Calu3 (cell line): ENCODE measurements around the gene CCDC63. TPM values are rescaled to one million over a fixed set of nuclear protein-coding genes. Genes with fewer than 3 reads are reported as not detected.

ENCODE experiments used
- BruUV-seq: library from RNA; stranded (reverse); fragments of 400-500 nt; replicated peaks from 2 replicates; lab custom pipeline; 2021; lab: Mats Ljungman, UMichigan
- CTCF ChIA-PET: fragments of 300-600 bp; sonication (Branson Sonifier 250); formaldehyde crosslinking; loops from one replicate; lab custom pipeline; 2022; ENCODE audit warnings: antibody characterized with exemption; lab: Charles Lee
- DNase-seq: peaks from one replicate; pipeline ENCODE4 v3.0.0; 2022
- H3K27ac Mint-ChIP-seq: one replicate; pipeline ENCODE4 v1.8.0; 2022; ENCODE audit warnings: mixed read lengths; ENCODE audit not compliant: unreplicated experiment
- H3K27me3 Mint-ChIP-seq: one replicate; pipeline ENCODE4 v1.8.0; 2022; ENCODE audit warnings: mixed read lengths; ENCODE audit not compliant: unreplicated experiment
- H3K36me3 Mint-ChIP-seq: one replicate; pipeline ENCODE4 v1.8.0; 2022; ENCODE audit warnings: mild to moderate bottlenecking, moderate library complexity, mixed read lengths; ENCODE audit not compliant: insufficient read depth, unreplicated experiment
- H3K4me1 Mint-ChIP-seq: one replicate; pipeline ENCODE4 v1.8.0; 2022; ENCODE audit warnings: mild to moderate bottlenecking, low read depth, mixed read lengths; ENCODE audit not compliant: unreplicated experiment
- H3K4me3 Mint-ChIP-seq: one replicate; pipeline ENCODE4 v1.8.0; 2022; ENCODE audit warnings: mild to moderate bottlenecking, low read depth, moderate library complexity, mixed read lengths; ENCODE audit not compliant: unreplicated experiment
- H3K9me3 Mint-ChIP-seq: one replicate; pipeline ENCODE4 v1.8.0; 2022; ENCODE audit warnings: low read depth, mixed read lengths; ENCODE audit not compliant: unreplicated experiment
- intact Hi-C: fragments of 100-400 bp; cut with micrococcal nuclease; formaldehyde crosslinking; loops from one replicate; pipeline ENCODE4 v1.10.0; 2022; ENCODE audit not compliant: unreplicated experiment
- total RNA-seq: library from RNA; stranded (reverse); gene quantifications from 2 replicates; pipeline ENCODE4 v1.2.3, GENCODE V29; 2022
- TF ChIP-seq, protein P1 (sequence below): fragments of 200-600 bp; IDR thresholded peaks from one replicate; pipeline ENCODE4 v1.8.0; 2022; ENCODE audit warnings: antibody characterized with exemption; ENCODE audit not compliant: unreplicated experiment

CCDC63 gene
- total RNA-seq, 1 experiment from 2014 or later: not detected

DNA sequence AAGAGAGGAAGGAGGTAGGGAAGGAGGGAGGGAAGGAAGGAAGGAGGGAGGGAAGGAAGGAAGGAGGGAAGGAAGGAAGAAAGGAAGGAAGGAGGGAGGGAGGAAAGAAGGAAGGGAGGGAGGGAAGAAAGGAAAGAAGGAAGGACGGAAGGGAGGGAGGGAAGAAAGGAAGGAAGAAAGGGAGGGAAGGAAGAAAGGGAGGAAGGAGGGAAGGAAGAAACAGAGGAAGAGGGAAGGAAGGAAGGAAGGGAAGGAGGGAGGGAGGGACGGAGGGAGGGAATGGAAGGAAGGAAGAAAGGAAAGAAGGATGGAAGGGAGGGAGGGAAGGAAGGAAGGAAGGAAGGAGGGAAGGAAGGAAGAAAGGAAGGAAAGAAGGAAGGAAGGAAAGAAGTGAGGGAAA lies 22.4 kb upstream of the CCDC63 start:
- TF ChIP-seq, protein P1, sequence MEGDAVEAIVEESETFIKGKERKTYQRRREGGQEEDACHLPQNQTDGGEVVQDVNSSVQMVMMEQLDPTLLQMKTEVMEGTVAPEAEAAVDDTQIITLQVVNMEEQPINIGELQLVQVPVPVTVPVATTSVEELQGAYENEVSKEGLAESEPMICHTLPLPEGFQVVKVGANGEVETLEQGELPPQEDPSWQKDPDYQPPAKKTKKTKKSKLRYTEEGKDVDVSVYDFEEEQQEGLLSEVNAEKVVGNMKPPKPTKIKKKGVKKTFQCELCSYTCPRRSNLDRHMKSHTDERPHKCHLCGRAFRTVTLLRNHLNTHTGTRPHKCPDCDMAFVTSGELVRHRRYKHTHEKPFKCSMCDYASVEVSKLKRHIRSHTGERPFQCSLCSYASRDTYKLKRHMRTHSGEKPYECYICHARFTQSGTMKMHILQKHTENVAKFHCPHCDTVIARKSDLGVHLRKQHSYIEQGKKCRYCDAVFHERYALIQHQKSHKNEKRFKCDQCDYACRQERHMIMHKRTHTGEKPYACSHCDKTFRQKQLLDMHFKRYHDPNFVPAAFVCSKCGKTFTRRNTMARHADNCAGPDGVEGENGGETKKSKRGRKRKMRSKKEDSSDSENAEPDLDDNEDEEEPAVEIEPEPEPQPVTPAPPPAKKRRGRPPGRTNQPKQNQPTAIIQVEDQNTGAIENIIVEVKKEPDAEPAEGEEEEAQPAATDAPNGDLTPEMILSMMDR: no peak
- no TSS peak for BruUV-seq
- H3K27me3 Mint-ChIP-seq: peaks cover 41% of the 10 kb centered on the region
- no peak overlapping the region for H3K4me3 Mint-ChIP-seq
- H3K4me1 Mint-ChIP-seq: no peaks in the 10 kb centered on the region
- no peaks in the 10 kb centered on the region for H3K36me3 Mint-ChIP-seq
- no peaks in the 10 kb centered on the region for H3K9me3 Mint-ChIP-seq
- intact Hi-C loops: no loop called here
- H3K27ac Mint-ChIP-seq: no peak overlapping the region
- CTCF ChIA-PET: interaction anchor here (0.9 to 5.1 kb wide), 3 partner anchors 11 to 147 kb away, joined by 4 to 30 read pairs (median 4); no protein-coding TSS in a partner anchor
- no peak for DNase-seq

DNA sequence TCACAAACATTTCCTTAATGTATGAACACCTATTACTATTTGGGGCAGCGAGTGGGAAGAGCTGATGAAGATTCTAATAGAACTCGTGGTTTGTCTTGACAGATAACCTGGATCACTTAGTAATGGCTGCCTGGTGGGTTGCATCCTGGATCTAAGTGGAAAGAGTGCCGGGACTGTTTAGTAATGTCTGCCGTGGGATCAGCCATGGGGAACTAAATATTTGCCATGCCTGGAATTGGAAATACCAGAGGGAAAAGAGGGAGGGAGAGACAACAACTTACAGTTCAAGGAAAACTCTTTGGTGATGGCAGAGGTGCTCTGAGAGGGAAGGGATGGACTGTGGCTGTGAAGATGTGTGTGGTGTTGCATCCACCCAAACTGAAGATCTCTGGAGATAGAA lies 21.3 kb upstream of the CCDC63 start:
- CTCF ChIA-PET: interaction anchor here (1.6 to 5.1 kb wide), 3 partner anchors 10 to 121 kb away, joined by 4 to 30 read pairs (median 4); partner anchors contain the start of gene PPP1CC
- H3K27ac Mint-ChIP-seq: no peak overlapping the region
- H3K27me3 Mint-ChIP-seq: peaks cover 39% of the 10 kb centered on the region
- H3K4me3 Mint-ChIP-seq: no peak overlapping the region
- H3K36me3 Mint-ChIP-seq: no peaks in the 10 kb centered on the region
- no peaks in the 10 kb centered on the region for H3K9me3 Mint-ChIP-seq
- H3K4me1 Mint-ChIP-seq: no peaks in the 10 kb centered on the region
- DNase-seq: no peak
- BruUV-seq: no TSS peak
- TF ChIP-seq, protein P1: no peak
- intact Hi-C loops: no loop called here

DNA sequence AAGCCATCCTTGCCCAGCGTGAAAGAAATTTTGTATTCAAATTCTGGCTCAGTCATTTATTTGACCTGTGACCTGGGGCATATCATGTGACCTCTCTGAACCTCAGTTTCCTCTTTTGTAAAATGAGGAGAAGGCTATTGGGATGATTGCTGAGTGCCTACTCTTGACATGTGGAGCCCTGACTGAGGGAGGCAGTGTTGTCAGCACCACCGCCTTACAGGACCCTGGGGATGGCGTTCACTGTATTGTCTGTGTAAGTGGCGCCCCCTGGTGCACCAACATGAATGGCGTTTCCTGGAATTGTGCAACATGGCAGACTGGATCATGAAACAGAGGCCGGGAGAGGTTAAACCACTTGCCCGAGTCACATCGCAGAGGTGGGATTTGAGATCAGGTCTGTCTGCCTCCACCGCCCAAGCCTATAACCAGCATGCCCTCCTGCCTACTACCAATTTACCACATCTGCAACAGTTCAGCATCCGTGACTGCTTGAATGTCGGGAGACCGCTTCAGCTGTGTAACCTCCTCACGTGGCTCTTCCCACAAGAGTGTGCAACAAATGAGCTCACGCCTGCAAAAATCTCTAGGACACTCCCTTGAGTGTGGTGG lies 20.1 kb upstream of the CCDC63 start:
- intact Hi-C loops: loop anchor here (1.0 to 2.0 kb wide), 3 partner anchors 62 to 121 kb away; no protein-coding TSS in a partner anchor
- H3K36me3 Mint-ChIP-seq: no peaks in the 10 kb centered on the region
- no TSS peak for BruUV-seq
- H3K27ac Mint-ChIP-seq: no peak overlapping the region
- H3K4me1 Mint-ChIP-seq: no peaks in the 10 kb centered on the region
- H3K4me3 Mint-ChIP-seq: peak overlapping the region; percentile 61
- H3K9me3 Mint-ChIP-seq: no peaks in the 10 kb centered on the region
- TF ChIP-seq, protein P1: peak; percentile 95
- DNase-seq: peak; percentile 93
- CTCF ChIA-PET: interaction anchor here (1.0 to 5.1 kb wide), 3 partner anchors 61 to 122 kb away, joined by 3 to 30 read pairs (median 7); no protein-coding TSS in a partner anchor
- peaks cover 31% of the 10 kb centered on the region for H3K27me3 Mint-ChIP-seq

DNA sequence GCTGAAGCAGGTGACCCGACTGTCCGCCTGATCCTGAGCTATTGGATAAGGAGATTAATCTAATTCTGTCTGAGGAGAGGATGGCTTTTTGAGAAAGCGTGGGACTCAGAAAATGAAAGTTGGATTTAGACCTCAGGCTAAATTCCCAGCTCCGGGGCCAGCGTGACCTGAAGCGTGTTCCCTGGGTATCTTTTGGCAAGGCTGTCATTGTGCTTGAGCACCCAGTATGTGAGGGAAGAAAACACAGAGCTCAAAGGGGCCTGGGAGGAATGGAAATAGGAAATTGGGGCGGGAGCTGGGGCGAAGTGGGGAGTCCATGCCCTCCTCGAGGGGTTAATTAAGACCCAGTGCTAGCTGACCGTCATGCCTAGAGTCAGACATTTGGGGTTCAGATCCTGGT lies 17.5 kb upstream of the CCDC63 start:
- intact Hi-C loops: no loop called here
- DNase-seq: no peak
- H3K4me3 Mint-ChIP-seq: no peak overlapping the region
- H3K9me3 Mint-ChIP-seq: no peaks in the 10 kb centered on the region
- no peak overlapping the region for H3K27ac Mint-ChIP-seq
- H3K36me3 Mint-ChIP-seq: no peaks in the 10 kb centered on the region
- BruUV-seq: no TSS peak
- no peaks in the 10 kb centered on the region for H3K4me1 Mint-ChIP-seq
- TF ChIP-seq, protein P1: no peak
- CTCF ChIA-PET: interaction anchor here (1.2 to 5.1 kb wide), 2 partner anchors 96 to 125 kb away, joined by 4 to 30 read pairs; no protein-coding TSS in a partner anchor
- H3K27me3 Mint-ChIP-seq: peaks cover 34% of the 10 kb centered on the region
